Right hindlimb (tissue), 1 donor: ENCODE data around the gene NDUFA7.
A peak's percentile ranks its signal among the peaks of the same experiment; 100 is the strongest.
"Not testable (repeated sequence)": the region's sequence is repeated elsewhere in the genome, so short reads cannot be mapped to it uniquely, and the experiment has no call there.

Source experiments
- DNase-seq: peaks from one replicate; pipeline ENCODE4 v3.0.0-alpha.2; 2018

Gene NDUFA7

DNA sequence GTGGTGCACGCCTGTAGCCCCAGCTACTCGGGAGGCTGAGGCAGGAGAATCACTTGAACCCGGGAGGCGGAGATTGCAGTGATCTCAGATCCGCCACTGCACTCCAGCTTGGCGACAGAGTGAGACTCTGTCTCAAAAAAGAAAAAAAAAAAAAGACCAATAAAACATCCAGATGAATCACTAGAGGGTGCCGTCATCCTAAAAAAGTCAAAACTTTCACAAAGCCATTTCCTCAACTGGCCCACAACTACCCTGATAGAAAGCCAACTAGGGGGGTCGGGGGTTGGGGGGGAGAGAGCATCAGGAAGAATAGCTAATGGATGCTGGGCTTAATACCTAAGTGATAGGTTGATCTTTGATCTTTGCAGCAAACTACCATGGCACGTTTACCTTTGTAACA is 2.3 kb downstream of the NDUFA7 start:
- not testable (repeated sequence) for DNase-seq

GRCh38 chr19:8316351-8317125 is 4.6 kb downstream of the NDUFA7 start:
- DNase-seq: no peak

GRCh38 chr19:8314981-8315640 is 6.1 kb downstream of the NDUFA7 start:
- not testable (repeated sequence) for DNase-seq

DNA sequence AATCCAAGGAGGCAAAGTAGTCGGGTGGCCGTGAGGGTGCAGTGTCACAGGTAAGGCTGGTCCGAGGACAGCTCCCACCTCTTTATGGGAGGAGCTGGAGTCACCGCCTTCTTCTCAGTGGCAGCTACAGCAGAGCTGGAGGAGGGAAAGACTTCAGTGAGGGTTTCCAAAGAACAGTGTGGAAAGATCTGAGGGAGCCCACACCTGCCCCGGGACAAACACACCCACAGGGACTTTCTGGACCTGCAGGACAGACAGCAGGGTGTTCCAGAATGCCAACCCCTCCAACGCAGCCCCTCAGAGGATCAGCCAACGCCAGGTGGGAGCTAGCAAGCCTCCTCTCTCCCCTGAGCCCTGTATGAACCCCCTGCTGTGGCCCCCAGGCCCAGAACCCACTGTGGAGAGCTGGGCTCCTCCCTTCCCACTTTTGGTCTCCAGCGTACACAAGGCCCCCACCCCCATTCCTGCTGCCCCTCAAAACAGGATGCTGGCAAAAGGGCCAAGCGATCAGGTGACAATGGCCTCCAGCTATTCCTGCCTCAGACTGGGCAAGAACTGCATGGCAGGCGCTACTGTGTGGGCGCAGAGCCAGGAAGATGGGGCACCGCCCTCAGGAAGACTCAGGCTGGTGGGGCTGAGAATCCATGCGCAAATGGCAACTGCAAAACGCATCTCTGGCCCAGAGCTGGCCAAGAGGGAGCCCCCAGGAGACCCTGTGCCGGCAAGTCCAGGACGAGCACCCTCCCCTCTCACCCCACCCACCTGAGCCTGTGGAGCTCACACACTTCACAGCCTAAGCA is 9.5 kb downstream of the NDUFA7 start:
- no peak for DNase-seq

DNA sequence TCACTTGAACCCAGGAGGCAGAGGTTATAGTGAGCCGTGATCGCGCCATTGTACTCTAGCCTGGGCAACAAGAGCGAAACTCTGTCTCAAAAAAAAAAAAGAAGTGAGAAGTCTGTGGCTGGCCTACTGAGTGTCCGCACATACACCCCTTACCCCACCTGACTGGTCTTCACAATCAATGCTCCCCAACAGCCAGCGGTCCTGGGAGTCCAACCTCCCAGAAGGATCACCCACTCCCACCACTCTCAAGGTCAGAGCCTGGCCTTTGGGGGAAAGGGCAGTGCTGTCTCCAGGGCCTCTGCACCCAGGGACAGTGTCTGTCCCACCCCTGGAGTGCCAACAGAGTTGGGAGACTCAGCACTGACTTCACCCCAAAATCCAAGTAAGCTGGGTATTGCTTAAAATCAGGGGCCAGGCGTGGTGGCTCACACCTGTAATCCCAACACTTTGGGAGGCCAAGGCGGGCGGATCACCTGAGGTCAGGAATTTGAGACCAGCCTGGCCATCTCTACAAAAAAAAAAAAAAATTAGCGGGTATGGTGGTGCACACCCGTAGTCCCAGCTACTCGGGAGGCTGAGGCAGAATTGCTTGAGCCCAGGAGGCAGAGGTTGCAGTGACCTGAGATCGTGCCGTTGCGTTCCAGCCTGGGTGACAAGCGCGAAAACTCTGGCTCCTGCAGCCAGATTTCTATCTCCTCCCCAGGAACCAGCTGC is 10.7 kb downstream of the NDUFA7 start:
- no peak for DNase-seq

GRCh38 chr19:8308891-8309291 is 12.3 kb downstream of the NDUFA7 start:
- no peak for DNase-seq

DNA sequence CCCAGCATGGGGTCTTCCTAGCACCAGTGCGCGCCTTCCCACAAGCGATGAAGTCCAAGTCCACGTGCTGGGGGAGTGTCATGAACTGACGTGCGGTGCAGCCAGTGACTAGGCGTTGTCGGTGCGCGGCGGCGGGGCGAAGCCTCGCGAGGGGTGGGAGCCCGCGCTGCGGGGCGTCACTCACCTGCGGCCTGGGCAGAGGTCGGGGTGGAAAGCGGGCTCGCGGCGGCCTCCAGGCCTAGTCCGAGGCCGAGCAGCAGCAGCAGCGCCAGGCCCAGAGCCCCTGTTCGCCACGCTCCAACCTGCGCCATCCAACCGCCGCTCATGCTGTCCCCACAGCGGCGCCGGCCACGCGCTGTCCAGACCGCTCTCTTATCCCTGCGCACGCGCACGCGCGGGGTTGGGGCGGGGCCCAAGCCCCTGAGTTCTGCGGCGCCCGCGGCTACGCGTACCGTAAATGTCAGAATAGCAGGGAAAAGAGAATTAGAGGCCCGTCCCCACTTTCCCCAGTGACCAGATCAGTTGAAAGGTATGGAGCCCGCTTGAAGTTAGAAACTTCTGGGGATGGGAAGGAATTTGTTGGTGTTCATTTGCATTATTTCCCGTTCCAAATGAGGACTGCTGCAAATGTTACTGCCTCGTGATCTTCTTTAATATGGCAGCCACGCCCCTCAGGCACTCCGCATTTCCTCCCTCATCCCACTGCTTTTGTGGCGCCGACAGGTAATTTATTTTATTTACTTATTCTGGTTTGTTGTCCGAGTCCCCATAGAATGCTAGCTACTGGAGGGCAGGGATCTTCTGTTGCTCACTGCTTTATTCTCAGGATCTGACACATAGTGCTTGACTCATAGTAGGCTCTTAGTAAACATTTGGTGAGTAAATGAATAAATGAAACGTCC is 13.0 kb downstream of the NDUFA7 start, which contains the start of gene CD320:
TSS of gene CD320 (minus strand) at position 394 of the 902 bp plus-strand sequence. CDS start at position 326, 68 bp downstream.
- DNase-seq: peak; percentile 93

GRCh38 chr19:8307400-8307964 is 13.7 kb downstream of the NDUFA7 start:
- DNase-seq: no peak

GRCh38 chr19:8306235-8307054 is 14.7 kb downstream of the NDUFA7 start:
- DNase-seq: no peak

- DNase-seq: no peak
Measured at GRCh38 chr19:8305798-8306197, 15.4 kb downstream of the NDUFA7 start.

DNA sequence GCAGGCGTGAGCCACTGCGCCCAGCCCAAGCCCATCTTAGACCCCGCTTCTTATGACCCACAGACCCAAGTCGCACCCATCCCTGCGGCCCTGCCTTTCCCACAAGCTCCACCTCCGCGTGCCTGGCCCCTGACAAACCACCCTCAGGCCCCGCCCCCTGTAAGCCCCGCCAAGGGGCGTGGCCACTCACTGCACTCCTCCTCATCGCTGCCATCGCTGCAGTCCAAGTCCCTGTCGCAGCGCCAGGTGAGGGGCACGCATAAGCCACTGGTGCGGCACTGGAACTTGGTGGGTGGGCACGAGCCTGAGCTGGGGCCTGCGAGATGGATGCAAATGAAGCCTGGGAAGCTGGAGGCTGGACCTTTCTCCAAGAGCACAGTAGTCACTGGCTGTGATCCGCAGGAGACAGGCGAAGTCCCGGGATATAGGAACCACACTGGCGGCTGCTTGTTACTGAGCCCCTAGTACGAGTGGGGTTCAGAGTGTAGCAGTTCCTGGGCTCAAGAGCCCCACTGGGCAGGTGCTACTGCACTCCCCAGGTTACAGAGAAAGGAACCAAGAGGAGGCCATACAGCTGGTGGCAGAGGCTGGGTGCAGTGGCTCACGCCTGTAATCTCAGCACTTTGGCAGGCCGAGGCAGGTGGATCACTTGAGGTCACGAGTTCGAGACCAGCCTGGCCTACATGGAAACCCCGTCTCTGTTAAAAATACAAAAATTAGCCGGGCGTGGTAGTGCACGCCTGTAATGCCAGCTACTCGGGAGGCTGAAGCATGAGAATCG is 16.1 kb downstream of the NDUFA7 start:
- no peak for DNase-seq

DNA sequence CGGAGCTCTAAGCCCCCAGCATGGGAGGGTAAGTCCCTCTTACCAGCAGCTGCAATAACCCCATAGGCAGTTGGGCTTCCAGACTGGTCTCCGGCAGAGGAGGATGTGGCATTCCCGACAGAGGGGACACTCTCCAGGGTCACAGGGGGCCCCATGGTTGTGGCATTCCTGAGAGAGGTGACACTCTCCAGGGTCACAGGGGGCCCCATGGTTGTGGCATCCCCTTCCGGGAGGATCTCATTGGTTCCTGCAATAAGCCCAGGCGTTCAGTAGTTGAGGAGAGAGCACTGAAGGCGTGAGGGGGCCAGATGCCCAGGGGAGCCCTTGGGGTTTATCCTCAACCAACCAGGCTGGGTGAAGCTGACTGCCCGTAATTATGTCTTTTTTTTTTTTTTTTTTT is 18.4 kb downstream of the NDUFA7 start:
- no peak for DNase-seq

GRCh38 chr19:8302357-8302691 is 18.9 kb downstream of the NDUFA7 start:
- peak; percentile 64 for DNase-seq

- DNase-seq: not testable (repeated sequence)
Measured at GRCh38 chr19:8291337-8291736, 29.8 kb downstream of the NDUFA7 start.

DNA sequence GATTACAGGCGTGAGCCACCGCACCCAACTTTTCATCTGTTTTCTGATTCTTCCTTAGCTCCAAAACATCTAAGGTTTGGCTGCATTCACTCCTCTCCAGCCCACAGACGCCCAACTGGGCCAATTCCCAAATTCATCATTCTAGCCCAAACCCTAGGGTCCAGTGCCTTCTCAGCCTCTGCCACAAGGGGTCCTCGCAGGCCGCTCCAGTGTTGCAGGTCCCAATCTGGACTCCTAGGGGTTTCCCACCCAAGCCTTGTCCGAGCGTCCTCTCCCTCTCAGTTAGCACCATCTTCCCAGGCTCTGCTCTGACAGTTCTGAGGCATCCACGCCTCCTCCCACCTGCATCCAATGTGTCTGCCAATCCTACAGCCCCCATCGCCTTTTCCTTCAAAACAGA is 44.7 kb downstream of the NDUFA7 start:
- DNase-seq: not testable (repeated sequence)

- DNase-seq: no peak
Measured at GRCh38 chr19:8269724-8270123, 51.5 kb downstream of the NDUFA7 start.

DNA sequence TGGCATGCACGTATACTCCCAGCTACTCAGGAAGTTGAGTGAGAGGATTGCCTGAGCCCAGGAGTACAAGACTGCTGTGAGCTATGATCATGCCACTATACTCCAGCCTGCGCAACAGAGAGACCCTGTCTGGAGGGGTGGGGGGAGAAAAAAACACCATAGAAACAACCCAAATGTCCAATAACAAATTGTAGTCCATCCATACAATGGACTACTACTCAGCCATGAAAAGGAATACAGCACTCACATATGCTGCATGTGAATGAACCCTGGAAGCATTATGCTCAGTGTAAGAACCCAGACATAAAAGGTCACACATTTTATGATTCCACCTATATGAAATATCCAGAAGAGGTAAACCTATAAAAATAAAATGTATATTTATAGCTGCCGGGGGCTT is 55.3 kb downstream of the NDUFA7 start:
- no peak for DNase-seq

DNA sequence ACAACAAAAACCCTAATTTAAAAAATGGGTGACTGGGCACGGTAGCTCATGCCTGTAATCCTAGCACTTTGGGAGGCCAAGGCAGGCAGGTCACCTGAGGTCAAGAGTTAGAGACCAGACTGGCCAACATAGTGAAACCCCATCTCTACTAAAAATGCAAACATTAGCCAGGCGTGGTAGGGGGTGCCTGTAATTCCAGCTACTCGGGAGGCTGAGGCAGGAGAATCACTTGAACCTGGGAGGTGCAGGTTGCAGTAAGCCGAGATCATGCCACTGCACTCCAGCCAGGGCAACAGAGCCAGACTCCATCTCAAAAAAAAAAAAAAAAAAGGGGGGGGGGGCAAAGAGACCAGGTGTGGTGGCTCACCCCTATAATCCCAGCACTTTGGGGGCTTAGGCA is 56.9 kb downstream of the NDUFA7 start:
- DNase-seq: not testable (repeated sequence)

- DNase-seq: no peak
Measured at GRCh38 chr19:8262431-8262830, 58.7 kb downstream of the NDUFA7 start.

GRCh38 chr19:8261881-8262280 is 59.3 kb downstream of the NDUFA7 start:
- no peak for DNase-seq
